Measurements from ENCODE around the gene PAAF1.

PAAF1 gene

GRCh38 chr11:73972620-73973449, 96.0 kb downstream of the PAAF1 start:
- DNase-seq (ENCODE audit: low spot score): no peak

GRCh38 chr11:73974604-73975478, 98.0 kb downstream of the PAAF1 start:
- DNase-seq (ENCODE audit: low spot score): no peak

- DNase-seq (ENCODE audit: low spot score): no peak
These were observed 98.6 kb downstream of the PAAF1 start for GRCh38 chr11:73975479-73975757.

GRCh38 chr11:73976451-73977151, 99.8 kb downstream of the PAAF1 start:
- DNase-seq (ENCODE audit: low spot score): no peak

- DNase-seq (ENCODE audit: low spot score): no peak
These were observed 101.2 kb downstream of the PAAF1 start for GRCh38 chr11:73977856-73978519.

- DNase-seq (ENCODE audit: low spot score): no peak
These were observed 101.8 kb downstream of the PAAF1 start for GRCh38 chr11:73978576-73979086.

- no peak for DNase-seq (ENCODE audit: low spot score)
These were observed 103.5 kb downstream of the PAAF1 start for GRCh38 chr11:73980001-73980961.
